Tibial artery (tissue), 4 donors: ENCODE data around the gene TBC1D20.

Experiments
- DNase-seq, 2 donors: peaks; one replicate each; pipeline ENCODE4 v3.0.0-alpha.2; 2019
- H3K27ac ChIP-seq, 2 donors: fragments of 200-600 bp; sonication (generic) in 1 of 2; 1 replicate in 1 of 2; 2 replicates in 1 of 2; pipeline ENCODE4 v1.5.1; 2018 to 2019; ENCODE audit warnings: mild to moderate bottlenecking in 1 of 2
- H3K27me3 ChIP-seq, 2 donors: fragments of 200-600 bp; sonication (generic) in 1 of 2; one replicate each; pipeline versions ENCODE4 v1.5.1 to v1.6.0; 2016 to 2019
- H3K36me3 ChIP-seq, 3 donors: fragments of 200-600 bp; sonication (generic) in 2 of 3; one replicate each; pipeline ENCODE4 v1.5.1; 2016 to 2019; ENCODE audit warnings: mild to moderate bottlenecking in 2 of 3
- H3K4me1 ChIP-seq, 4 donors: fragments of 200-600 bp; sonication (generic) in 2 of 4; 1 replicate in 3 of 4; 2 replicates in 1 of 4; pipeline ENCODE4 v1.5.1; 2016 to 2019
- H3K4me3 ChIP-seq, 2 donors: fragments of 200-600 bp; sonication (generic) in 1 of 2; 1 replicate in 1 of 2; 2 replicates in 1 of 2; pipeline ENCODE4 v1.5.1; 2018 to 2019; ENCODE audit warnings: mild to moderate bottlenecking in 2 of 2
- H3K9me3 ChIP-seq, 3 donors: fragments of 200-600 bp; sonication (generic) in 1 of 3; one replicate each; pipeline ENCODE4 v1.5.1; 2016 to 2019
- intact Hi-C: fragments of 100-400 bp; cut with DNase I; formaldehyde crosslinking; loops from one replicate; pipeline ENCODE4 v1.15.0; 2023; ENCODE audit warnings: low total_unique reads
- TF ChIP-seq, protein P1 (sequence below), 2 experiments: fragments of 200-600 bp in 1 of 2; fragments of 450-650 bp in 1 of 2; IDR thresholded peaks; one replicate each; pipeline ENCODE4 v1.5.1; 2017 to 2019; ENCODE audit warnings: antibody characterized with exemption in 2 of 2, mild to moderate bottlenecking in 1 of 2, moderate library complexity in 1 of 2

TBC1D20 gene

DNA sequence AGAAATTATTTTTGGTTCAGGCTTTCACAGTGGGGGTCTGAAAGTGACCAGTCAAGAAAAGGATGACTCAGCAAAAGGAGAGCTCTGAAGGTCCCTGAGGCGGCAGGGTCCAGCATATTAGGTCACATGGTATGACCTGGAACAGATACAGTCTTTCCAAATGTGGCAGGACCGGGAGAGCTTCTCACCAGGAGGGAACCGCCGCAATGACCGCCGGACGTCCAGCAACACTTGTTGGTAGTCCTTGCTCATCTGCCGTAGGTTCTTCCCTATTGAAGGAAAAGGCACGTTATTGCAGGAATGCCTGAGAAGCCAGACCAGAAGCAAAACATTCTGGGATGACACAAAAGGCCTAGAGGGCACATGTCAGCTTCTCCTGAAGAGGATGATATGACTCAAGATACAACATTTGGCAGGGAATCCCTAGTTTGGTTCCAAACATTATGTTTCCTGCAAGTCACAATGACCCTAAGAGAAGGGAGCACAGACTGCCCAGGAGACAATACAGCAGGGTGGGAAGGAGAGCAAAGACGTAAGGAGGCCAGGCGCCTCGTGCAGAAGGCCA is 17.4 kb downstream of the TBC1D20 start:
- Histone ChIP-seq H3K9me3 (no peaks in the 10 kb centered on the region), H3K36me3 (peaks cover 41 to 64% (median 46%) of the 10 kb centered on the region in 3 donors), H3K4me1 (peaks cover 0 to 12% (median 3%) of the 10 kb centered on the region in 4 donors), H3K27ac (no peak overlapping the region), H3K4me3 (no peak overlapping the region), H3K27me3 (no peaks in the 10 kb centered on the region)
- intact Hi-C loops: no loop called here
- TF ChIP-seq, protein P1, sequence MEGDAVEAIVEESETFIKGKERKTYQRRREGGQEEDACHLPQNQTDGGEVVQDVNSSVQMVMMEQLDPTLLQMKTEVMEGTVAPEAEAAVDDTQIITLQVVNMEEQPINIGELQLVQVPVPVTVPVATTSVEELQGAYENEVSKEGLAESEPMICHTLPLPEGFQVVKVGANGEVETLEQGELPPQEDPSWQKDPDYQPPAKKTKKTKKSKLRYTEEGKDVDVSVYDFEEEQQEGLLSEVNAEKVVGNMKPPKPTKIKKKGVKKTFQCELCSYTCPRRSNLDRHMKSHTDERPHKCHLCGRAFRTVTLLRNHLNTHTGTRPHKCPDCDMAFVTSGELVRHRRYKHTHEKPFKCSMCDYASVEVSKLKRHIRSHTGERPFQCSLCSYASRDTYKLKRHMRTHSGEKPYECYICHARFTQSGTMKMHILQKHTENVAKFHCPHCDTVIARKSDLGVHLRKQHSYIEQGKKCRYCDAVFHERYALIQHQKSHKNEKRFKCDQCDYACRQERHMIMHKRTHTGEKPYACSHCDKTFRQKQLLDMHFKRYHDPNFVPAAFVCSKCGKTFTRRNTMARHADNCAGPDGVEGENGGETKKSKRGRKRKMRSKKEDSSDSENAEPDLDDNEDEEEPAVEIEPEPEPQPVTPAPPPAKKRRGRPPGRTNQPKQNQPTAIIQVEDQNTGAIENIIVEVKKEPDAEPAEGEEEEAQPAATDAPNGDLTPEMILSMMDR (IDR thresholded peaks at IDR 0.05): no peak
- DNase-seq: no peak

DNA sequence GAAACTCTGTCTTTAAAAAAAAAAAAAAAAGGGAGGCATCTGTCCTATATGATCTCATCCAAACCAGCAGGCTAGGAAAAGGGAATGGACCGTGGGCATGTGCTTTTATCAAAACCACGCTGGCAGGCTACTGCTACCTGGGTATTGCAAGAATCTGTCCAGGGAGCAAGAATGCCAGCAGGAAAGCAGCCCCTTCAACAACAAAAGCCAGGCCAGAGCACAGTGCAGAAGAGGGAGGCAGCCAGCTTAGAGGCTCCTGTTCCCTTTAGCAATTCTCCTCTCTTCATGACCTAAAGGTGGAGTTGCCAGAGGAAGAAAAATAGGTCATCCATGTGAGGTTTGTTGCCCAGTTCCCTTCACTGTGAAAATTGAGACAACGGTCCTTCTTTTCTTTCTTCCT is 18.2 kb downstream of the TBC1D20 start:
- no peak for DNase-seq
- Histone ChIP-seq H3K36me3 (peaks cover 43 to 73% (median 54%) of the 10 kb centered on the region in 3 donors), H3K9me3 (no peaks in the 10 kb centered on the region), H3K27ac (no peak overlapping the region), H3K4me3 (no peak overlapping the region), H3K27me3 (no peaks in the 10 kb centered on the region), H3K4me1 (peaks cover 0 to 12% (median 3%) of the 10 kb centered on the region in 4 donors)
- TF ChIP-seq, protein P1 (IDR thresholded peaks at IDR 0.05): no peak
- intact Hi-C loops: no loop called here

GRCh38 chr20:443223-443775 is 19.0 kb downstream of the TBC1D20 start:
- TF ChIP-seq, protein P1 (IDR thresholded peaks at IDR 0.05): no peak
- intact Hi-C loops: no loop called here
- DNase-seq: no peak
- Histone ChIP-seq H3K27ac (no peak overlapping the region), H3K4me3 (no peak overlapping the region), H3K4me1 (peaks cover 0 to 12% (median 3%) of the 10 kb centered on the region in 4 donors), H3K27me3 (no peaks in the 10 kb centered on the region), H3K36me3 (peaks cover 50 to 81% (median 63%) of the 10 kb centered on the region in 3 donors), H3K9me3 (no peaks in the 10 kb centered on the region)

DNA sequence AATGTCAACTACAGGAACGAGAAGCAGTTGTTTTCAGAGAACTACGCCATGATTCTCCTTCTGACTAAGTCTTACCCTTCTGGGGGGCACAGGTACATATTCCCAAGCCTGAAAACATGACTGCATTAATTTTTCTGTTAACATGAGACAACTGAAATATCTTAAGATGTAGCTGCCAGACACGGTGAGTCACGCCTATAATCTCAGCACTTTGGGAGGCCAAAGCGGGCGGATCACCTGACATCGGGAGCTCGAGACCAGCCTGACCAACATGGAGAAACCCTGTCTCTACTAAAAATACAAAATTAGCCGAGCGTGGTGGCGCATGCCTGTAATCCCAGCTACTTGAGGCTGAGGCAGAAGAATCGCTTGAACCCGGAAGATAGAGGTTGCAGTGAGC is 21.7 kb downstream of the TBC1D20 start:
- H3K27ac ChIP-seq: no peak overlapping the region
- H3K27me3 ChIP-seq: no peaks in the 10 kb centered on the region
- H3K4me1 ChIP-seq: peaks cover 0 to 11% (median 3%) of the 10 kb centered on the region in 4 donors
- no peak for DNase-seq
- intact Hi-C loops: no loop called here
- no peaks in the 10 kb centered on the region for H3K9me3 ChIP-seq
- H3K4me3 ChIP-seq: no peak overlapping the region
- TF ChIP-seq, protein P1 (IDR thresholded peaks at IDR 0.05): no peak
- peaks cover 75 to 96% (median 77%) of the 10 kb centered on the region in 3 donors for H3K36me3 ChIP-seq

GRCh38 chr20:440148-440547 is 22.2 kb downstream of the TBC1D20 start:
- DNase-seq: no peak
- no peak overlapping the region for H3K4me3 ChIP-seq
- TF ChIP-seq, protein P1 (IDR thresholded peaks at IDR 0.05): no peak
- no peak overlapping the region for H3K27ac ChIP-seq
- H3K4me1 ChIP-seq: peaks cover 0 to 6% (median 3%) of the 10 kb centered on the region in 4 donors
- H3K36me3 ChIP-seq: peaks cover 80 to 99% (median 81%) of the 10 kb centered on the region in 3 donors
- intact Hi-C loops: no loop called here
- H3K27me3 ChIP-seq: no peaks in the 10 kb centered on the region
- no peaks in the 10 kb centered on the region for H3K9me3 ChIP-seq
